Skeletal muscle tissue (tissue), 4 donors: Measurements from ENCODE around the gene BNIPL. TPM values are rescaled to one million over a fixed set of nuclear protein-coding genes. Genes with fewer than 3 reads are reported as not detected.

ENCODE experiments used
- H3K27ac ChIP-seq: one replicate; pipeline ENCODE4 v1.7.0; 2013; ENCODE audit warnings: mild to moderate bottlenecking, low read depth, low read length, inconsistent platforms
- H3K27me3 ChIP-seq, 3 donors: one replicate each; pipeline ENCODE4 v1.7.0; 2013; ENCODE audit warnings: low read length in 3 of 3; ENCODE audit not compliant: control insufficient read depth in 3 of 3, insufficient read depth in 3 of 3
- H3K36me3 ChIP-seq, 3 donors: one replicate each; pipeline ENCODE4 v1.7.0; 2013; ENCODE audit warnings: low read length in 3 of 3; ENCODE audit not compliant: control insufficient read depth in 3 of 3, insufficient read depth in 3 of 3
- H3K4me1 ChIP-seq, 3 donors: one replicate each; pipeline ENCODE4 v1.7.0; 2013; ENCODE audit warnings: low read length in 3 of 3, mild to moderate bottlenecking in 3 of 3; ENCODE audit not compliant: control insufficient read depth in 3 of 3, insufficient read depth in 3 of 3
- H3K4me3 ChIP-seq, 3 donors: one replicate each; pipeline ENCODE4 v1.7.0; 2013; ENCODE audit warnings: low read length in 3 of 3
- H3K9ac ChIP-seq, 3 donors: one replicate each; pipeline ENCODE4 v1.7.0; 2013; ENCODE audit warnings: low read length in 3 of 3, mild to moderate bottlenecking in 3 of 3, moderate library complexity in 2 of 3, low read depth in 1 of 3
- H3K9me3 ChIP-seq, 3 donors: one replicate each; pipeline ENCODE4 v1.7.0; 2013; ENCODE audit warnings: low read length in 3 of 3; ENCODE audit not compliant: control insufficient read depth in 3 of 3
- total RNA-seq: library from RNA; depleted of rRNA; stranded (reverse); fragments of >200 nt; gene quantifications from one replicate; pipeline ENCODE4 v1.2.3, GENCODE V29; 2014
- donor health status: Osteomylitis.

The BNIPL gene
- total RNA-seq, 1 donor from 2014 or later: 0.52 TPM

GRCh38 chr1:151008244-151009205 lies 27.9 kb upstream of the BNIPL start, which contains the start of gene PRUNE1:
TSS of gene PRUNE1 (plus strand) at chr1:151008449. CDS start at chr1:151008633, 184 bp downstream.
- H3K9ac ChIP-seq: peak within 1 kb of the TSS; percentile 90 to 98 (median 97)
- no peaks in the 10 kb centered on the region for H3K27me3 ChIP-seq
- peaks cover 0 to 4% (median 3%) of the 10 kb centered on the region in 3 donors for H3K36me3 ChIP-seq
- H3K9me3 ChIP-seq: no peaks in the 10 kb centered on the region
- H3K4me1 ChIP-seq: peaks cover 31 to 53% (median 43%) of the 10 kb centered on the region in 3 donors
- H3K4me3 ChIP-seq: peak within 1 kb of the TSS; percentile 92 to 100 (median 98)
- H3K27ac ChIP-seq: peak within 1 kb of the TSS; percentile 80

DNA sequence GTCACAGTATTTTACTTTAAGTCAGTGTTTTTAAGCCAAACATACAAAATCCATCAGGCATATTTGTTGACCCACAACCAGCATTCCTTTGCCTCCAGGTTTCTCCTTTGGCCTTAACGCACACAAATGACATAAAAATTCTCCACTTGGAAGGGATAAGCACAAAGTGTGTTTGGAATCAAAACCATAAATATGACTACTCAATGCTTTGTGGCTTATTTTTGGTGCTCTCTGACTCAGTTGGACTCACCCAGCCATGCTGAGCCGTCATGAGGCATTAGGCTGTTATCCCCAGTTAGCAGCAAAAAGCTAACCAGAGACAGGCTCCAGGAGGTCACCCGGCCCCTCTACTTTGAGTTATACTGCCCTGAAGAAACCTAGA lies 27.2 kb upstream of the BNIPL start:
- H3K4me1 ChIP-seq: peaks cover 31 to 52% (median 43%) of the 10 kb centered on the region in 3 donors
- H3K27ac ChIP-seq: peak overlapping the region; percentile 80

GRCh38 chr1:151009674-151010345 lies 26.6 kb upstream of the BNIPL start:
- Histone ChIP-seq H3K9ac (peak overlapping the region in 2 of 3 donors; percentile 4 to 98), H3K9me3 (no peaks in the 10 kb centered on the region), H3K4me1 (peaks cover 31 to 47% (median 38%) of the 10 kb centered on the region in 3 donors), H3K36me3 (peaks cover 0 to 4% (median 3%) of the 10 kb centered on the region in 3 donors), H3K27me3 (no peaks in the 10 kb centered on the region), H3K27ac (peak overlapping the region; percentile 80), H3K4me3 (peak overlapping the region; percentile 92 to 100 (median 98))

More for the DNA sequence above, 27.2 kb upstream of the BNIPL start:
- H3K27me3 ChIP-seq: no peaks in the 10 kb centered on the region
- peak overlapping the region; percentile 92 to 100 (median 98) for H3K4me3 ChIP-seq
- H3K36me3 ChIP-seq: peaks cover 0 to 4% (median 3%) of the 10 kb centered on the region in 3 donors
- peak overlapping the region; percentile 90 to 98 (median 97) for H3K9ac ChIP-seq
- no peaks in the 10 kb centered on the region for H3K9me3 ChIP-seq

- H3K4me1 ChIP-seq: peaks cover 31 to 45% (median 34%) of the 10 kb centered on the region in 3 donors
- no peaks in the 10 kb centered on the region for H3K27me3 ChIP-seq
- no peak overlapping the region for H3K9ac ChIP-seq
- H3K4me3 ChIP-seq: no peak overlapping the region
- peaks cover 0 to 4% (median 3%) of the 10 kb centered on the region in 3 donors for H3K36me3 ChIP-seq
- no peaks in the 10 kb centered on the region for H3K9me3 ChIP-seq
- no peak overlapping the region for H3K27ac ChIP-seq
These were observed 26.1 kb upstream of the BNIPL start for GRCh38 chr1:151010346-151010726.

DNA sequence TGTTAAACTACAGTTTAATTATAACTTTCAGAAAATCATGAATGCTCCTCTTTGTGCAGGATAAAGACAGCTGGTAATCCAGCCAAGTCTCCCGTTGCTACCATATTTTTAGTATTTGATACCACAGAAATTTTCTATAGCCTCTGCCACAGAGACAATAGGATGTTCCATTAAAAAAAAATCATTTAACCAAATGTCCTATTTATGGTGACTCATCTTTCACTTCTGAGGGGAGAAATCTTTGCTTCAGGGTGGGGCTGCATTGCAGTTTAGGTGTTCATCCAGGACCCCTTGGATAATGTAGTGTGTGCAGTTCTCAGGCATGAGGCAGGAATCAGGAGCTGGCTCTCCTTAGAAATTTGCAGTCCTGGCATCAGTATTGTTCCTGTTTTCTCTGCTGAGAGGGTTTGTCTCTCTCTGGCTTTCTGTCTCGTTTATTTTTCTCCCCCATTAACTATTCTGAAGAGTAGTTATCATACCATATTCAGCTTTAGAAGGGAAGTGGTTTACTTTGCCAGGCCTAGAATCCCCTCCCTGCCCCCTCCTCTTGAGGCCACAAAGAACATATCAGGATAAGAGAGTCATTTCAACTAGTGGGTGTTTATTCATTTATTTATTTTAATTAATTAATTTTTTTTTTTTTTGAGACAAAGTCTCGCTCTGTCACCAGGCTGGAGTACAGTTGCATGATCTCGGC lies 25.1 kb upstream of the BNIPL start:
- H3K9ac ChIP-seq: no peak overlapping the region
- peaks cover 23 to 35% (median 26%) of the 10 kb centered on the region in 3 donors for H3K4me1 ChIP-seq
- H3K27ac ChIP-seq: no peak overlapping the region
- no peaks in the 10 kb centered on the region for H3K27me3 ChIP-seq
- H3K9me3 ChIP-seq: no peaks in the 10 kb centered on the region
- H3K4me3 ChIP-seq: no peak overlapping the region
- peaks cover 0 to 4% (median 3%) of the 10 kb centered on the region in 3 donors for H3K36me3 ChIP-seq

- Histone ChIP-seq H3K9ac (no peak overlapping the region), H3K36me3 (peaks cover 0 to 5% (median 3%) of the 10 kb centered on the region in 3 donors), H3K27me3 (no peaks in the 10 kb centered on the region), H3K9me3 (no peaks in the 10 kb centered on the region), H3K27ac (no peak overlapping the region), H3K4me1 (peaks cover 13 to 21% (median 16%) of the 10 kb centered on the region in 3 donors), H3K4me3 (no peak overlapping the region)
These were observed 23.5 kb upstream of the BNIPL start for GRCh38 chr1:151012684-151013471.

DNA sequence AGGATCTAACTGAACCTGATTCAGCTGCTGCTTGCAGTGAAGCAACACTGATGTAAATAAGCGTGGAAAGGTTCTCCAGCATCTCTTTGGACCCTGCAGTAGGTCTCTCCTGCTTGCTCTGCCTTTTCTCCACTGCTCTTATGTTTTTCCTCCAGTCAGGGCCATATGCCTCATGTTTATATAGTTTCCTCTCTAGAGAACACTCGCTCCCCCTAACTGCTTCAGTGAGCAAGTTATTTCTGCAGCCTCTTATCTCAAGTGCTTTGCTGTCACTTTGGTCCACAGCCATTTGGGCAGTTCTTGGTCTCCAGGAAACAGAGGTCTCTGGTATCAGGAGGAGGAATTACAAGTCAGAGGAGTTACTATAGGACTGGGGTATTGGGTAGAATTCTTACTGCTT lies 22.9 kb upstream of the BNIPL start:
- no peak overlapping the region for H3K4me3 ChIP-seq
- H3K9ac ChIP-seq: no peak overlapping the region
- H3K9me3 ChIP-seq: no peaks in the 10 kb centered on the region
- H3K27me3 ChIP-seq: no peaks in the 10 kb centered on the region
- H3K36me3 ChIP-seq: peaks cover 4 to 10% (median 6%) of the 10 kb centered on the region in 3 donors
- no peak overlapping the region for H3K27ac ChIP-seq
- H3K4me1 ChIP-seq: peaks cover 11 to 18% (median 13%) of the 10 kb centered on the region in 3 donors

- peak overlapping the region; percentile 44 for H3K27ac ChIP-seq
- H3K9me3 ChIP-seq: no peaks in the 10 kb centered on the region
- H3K4me3 ChIP-seq: no peak overlapping the region
- peaks cover 18 to 27% (median 26%) of the 10 kb centered on the region in 3 donors for H3K36me3 ChIP-seq
- H3K9ac ChIP-seq: no peak overlapping the region
- no peaks in the 10 kb centered on the region for H3K27me3 ChIP-seq
- peaks cover 10 to 24% (median 10%) of the 10 kb centered on the region in 3 donors for H3K4me1 ChIP-seq
These were observed 11.7 kb upstream of the BNIPL start for GRCh38 chr1:151024540-151025146.
